HG03064 (cell line): ENCODE data around the gene PTPRM.

ENCODE experiments used
- ATAC-seq: cut with Tn5 transposase; IDR thresholded peaks from one replicate; pipeline ENCODE4 v1.9.1; 2021; ENCODE audit warnings: low read depth; ENCODE audit not compliant: unreplicated experiment

Gene PTPRM

DNA sequence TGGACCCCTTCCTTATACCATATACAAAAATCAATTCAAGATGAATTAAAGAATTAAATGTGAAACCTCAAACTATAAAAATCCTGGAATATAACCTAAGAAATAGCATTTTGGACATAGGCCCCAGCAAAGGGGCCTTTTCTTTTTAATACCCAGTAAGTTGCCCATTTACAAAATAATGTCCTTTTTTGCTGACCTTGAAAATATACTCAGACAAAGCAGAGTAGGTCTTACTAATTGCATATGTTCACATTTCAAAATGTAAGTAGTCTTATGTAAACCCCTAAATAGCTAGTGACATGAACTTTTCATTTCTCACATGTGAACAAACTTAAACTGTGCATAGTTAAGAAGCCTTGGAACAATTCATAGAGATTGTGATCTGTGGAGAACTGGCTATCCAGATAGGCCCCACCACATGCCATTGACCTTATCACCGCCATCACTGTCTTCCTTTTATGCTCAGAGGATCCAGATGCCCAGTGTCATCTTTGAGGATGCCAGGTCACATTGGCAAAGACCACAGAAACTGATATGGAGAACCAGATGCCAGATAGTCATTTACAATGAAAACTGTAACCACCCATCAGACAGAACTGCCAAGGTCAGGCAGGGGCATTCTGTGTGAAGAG is 759.8 kb downstream of the PTPRM start:
- ATAC-seq: no peak

DNA sequence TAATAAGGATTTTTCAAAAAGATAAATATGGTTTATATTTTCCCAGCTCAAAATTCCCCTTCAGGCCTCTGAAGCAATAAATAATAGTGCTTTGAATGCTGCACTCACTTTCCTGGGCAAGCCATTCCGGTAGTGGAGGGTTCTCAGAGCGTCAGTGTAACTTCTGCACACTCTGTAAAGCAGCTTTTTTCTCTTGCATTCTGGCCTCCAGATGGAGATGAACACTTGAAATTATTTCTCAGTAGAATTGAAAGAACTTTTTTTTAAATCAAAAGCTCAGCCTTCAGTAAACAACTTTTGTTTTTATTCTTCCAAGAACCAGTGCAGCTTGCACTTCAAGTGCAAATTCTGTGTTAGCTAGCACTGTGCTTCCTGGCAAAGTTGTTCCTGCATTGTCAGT is 761.0 kb downstream of the PTPRM start:
- no peak for ATAC-seq

DNA sequence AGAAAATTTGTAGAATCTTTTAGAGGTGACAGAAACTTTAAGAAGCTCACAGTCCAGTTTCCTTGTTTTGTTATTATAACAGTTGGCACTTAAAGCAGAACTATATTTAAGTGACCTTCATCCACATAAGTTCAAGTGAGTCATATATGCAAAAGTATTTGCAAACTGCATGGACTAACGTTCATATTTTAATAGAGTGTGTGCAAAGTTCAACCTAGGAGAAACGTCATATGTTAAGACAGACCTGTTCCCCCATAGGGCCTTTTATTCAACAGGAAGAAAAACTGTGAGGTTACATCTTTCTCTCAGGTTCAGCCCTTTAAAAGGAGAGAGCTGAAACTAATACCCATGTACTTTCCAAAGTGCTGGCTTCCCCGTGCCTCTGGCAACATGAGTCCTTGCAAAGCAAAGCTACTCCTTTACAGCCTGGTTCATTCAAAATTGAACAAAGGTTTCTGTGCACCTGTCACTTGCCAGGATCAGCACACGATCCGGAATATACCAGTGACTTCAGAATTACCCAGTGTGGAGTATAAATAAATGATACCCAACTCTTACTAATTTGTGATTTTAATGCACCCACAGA is 762.2 kb downstream of the PTPRM start:
- ATAC-seq: no peak

DNA sequence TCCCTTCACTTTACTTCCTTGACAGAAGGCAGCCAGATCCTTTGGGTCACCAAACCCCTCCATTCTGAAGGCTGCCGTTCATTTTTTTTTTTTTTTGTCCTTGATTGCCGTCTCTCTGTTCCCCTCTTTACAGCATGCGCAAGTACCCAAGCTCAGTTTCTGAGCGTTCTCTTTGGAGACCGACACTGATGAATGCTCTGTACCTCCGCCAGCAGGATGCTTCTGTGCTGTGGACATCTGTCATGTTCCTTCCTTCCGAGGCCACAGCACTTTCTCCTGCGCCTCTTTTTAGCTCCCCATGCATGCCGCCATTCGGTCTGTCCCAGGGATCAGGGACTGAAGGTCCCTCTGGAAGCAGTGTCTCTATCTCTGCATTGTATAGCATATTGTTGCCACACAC is 763.5 kb downstream of the PTPRM start:
- ATAC-seq: no peak

DNA sequence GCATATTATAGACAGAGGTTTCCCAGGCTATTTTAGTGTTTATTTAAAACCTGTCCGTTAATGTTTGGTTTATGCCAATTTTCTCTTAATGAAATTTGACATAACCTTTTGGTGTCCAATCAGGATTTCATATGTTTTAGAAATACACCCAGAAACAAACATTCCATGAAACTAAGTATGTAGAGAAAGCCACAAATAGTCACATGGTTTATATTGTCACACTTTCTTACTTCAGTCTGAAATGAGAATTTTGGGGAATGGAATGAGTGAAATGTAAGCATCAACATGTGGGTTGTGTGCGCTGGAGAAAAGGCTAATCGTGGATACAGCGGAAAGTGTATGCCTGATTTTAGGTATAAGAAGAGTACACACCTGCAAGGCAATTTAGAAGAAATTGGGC is 765.2 kb downstream of the PTPRM start:
- no peak for ATAC-seq

DNA sequence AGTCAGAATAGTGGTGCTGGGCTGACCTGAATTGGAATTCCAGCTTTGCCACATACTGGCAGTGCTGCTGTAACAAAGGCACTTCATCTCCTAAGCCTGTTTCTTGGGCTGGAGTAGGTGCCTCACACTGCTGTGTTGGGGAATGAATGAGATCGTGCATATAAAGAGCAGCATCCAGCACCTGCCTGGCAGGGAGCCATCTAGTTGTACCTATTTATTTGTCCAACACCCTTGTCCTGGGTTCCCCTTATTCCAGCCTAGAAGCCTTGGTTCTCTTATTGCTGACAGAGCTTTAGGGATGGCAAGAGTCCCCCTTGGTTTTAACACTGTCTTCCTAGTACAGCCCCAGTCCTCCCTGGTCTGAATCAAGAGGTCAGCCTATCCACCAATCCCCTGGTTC is 766.8 kb downstream of the PTPRM start:
- no peak for ATAC-seq

DNA sequence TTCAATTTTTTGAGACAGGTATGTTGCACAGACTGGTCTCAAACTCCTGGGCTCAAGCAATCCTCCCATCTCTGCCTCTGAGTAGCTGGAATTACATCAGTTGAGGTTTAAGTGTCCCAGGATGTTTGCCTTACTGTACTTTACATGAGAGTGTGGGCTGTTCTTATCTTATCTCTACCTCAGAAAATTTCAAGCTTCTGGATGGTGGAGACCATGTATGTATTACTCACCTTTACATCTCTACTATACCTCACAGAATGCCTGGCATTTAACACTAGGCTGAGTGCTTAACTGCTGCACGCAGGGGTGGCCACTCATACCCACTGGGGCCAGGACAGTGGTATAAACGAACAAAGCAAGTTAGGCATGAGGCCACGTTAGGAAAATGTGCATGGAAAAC is 770.1 kb downstream of the PTPRM start:
- no peak for ATAC-seq

DNA sequence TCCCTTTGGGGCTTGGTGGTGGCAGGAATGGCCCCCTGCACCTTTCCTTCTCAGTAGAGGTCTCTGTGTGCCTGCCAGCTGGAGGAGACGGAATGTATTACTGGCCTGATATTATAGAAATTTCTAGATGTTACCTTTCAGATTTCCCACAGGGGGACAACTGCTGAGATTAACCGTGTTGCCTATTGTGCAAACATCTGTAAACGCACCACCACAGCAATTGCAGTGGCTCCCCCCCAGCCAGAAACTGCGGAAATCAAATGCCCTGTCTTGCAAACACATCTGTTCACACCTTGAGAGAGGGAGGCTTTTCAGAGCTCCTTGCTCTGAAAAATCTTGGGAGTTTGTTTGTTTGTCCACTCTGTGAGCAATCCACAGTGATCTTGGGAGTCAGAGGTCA is 772.1 kb downstream of the PTPRM start:
- no peak for ATAC-seq

DNA sequence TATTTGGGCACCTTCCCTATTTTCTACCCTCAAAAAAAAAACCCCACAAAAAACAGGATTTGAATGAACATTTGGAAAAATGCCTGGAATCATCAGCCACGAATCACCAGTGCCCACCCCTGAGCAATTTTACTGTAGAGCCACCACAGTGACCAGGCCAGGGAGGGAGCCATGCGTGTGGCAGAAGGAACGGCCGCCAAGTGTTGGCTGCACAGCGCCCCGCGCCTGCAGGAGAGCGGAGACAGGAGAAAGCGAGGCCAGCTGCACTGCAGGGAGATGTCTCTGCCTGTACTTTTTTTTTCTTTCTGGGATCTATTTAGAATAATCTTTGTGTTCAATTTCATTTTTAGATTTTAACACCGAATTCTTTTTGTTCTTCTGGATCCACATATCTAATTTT is 772.8 kb downstream of the PTPRM start:
- no peak for ATAC-seq

DNA sequence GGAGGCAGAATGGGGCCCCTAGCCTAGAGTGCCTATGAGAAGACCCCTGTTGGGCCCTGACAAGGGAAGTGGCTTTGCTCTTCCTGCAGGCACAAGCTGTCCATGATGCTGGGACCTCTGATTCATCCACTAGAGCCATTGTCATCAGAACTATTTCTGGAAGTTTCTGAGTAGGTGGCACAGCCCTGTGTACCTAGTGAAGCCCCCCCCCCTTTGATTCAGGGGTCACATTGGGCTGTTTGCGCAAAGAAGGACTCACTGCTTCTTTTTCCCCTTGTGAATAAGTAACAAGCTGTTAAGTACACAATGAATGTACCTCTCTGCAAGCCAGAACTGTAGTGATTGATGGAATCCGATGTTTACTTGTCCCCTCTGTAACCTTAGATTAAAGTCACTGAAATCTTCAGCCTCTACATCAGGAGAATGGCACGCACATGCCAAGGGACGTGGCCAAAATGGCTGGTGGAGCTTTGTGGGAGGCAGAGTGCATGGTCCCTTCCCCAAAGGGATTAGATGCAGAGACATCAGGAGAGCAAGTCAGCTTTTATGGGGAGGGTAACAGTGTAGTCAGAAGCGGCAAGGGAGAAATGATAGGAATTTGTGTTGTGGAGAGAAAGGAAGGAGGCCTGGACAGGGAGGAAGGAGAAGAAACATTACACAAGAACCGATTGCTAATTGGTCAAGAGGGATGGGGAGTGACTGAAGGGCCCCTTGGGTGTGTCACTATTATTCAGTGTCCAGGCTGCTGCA is 774.5 kb downstream of the PTPRM start:
- no peak for ATAC-seq

DNA sequence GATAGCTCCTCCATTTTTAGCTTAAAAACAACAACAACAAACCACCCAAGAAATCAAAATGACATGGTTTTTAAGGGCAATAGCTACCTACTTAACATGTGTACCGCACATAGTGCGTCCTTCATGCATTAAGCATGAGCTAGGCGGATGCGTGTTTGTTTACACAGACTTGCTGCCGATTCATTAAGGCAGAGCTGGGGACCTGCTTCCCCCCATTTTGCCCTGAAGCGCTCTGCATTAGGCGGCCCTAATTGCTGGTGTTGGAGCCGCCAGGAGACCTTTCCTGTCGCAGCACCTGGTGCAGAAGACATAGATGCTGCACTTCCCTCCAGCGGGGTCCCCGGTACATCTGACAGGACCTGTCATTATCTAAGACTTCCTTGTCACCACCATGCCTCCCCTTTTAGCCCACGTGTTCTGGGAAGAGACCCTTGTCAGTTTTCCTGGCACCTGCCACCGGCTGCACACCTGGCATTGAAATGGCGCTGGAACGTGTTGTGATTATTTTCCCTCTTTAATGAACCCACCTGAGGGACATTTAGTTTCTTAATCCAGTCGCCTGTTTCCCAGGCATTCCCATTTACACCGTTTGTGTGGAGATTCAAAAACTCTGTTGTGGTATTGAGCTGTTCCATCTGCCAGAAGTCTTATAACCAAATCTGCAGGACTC is 781.1 kb downstream of the PTPRM start:
- ATAC-seq: no peak

DNA sequence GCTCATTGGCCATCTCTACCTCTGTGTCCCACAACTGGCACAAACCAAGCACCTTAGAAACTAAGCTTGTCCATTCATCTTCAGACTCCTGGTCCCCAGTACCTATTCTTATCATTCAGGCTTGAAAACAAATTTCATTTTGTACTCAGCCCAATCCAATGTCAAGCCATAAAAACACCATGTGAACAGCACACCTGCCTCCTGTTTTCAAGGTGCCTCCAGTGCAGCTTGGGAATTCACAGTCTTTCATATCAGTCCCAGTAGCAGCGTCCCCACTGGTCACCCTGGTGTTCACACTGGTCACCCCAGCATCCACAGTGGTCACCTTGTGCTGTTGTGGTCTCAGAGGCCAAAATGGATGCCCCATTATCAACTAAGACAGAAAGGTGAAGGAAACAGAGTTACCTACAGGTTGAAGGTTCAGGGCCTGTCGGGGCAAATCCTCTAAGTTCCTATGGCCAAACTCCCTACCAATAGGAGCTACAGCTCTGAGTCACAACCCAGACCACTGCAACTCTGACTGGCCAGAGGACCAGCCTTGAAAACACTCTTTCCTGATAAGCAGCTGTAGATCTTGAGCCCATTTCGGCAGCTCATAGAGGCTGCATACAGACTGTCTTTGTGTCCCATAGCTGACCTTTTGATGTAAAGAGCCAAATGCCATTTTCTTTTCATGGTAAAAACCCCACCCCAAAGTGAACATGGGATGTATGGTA is 782.6 kb downstream of the PTPRM start:
- no peak for ATAC-seq

DNA sequence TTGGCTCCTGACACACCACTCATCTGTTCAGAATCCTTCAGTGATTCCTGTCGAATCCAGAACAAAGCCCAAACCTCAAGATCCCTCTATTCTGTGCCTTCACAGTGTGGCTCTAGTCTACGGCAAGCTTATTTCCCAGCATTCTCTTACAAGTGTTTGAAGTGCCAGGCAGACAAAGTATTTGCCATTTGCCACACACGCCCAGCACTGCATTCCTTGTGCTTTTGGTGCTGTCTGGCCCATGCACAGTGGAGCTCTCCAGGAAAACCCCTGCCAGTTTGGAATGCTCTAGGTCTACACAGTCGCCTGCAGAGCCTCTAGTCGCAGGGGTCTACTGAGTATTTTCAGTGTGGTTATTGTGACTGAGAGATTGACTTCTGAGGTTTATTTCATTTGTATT is 783.5 kb downstream of the PTPRM start:
- ATAC-seq: no peak

DNA sequence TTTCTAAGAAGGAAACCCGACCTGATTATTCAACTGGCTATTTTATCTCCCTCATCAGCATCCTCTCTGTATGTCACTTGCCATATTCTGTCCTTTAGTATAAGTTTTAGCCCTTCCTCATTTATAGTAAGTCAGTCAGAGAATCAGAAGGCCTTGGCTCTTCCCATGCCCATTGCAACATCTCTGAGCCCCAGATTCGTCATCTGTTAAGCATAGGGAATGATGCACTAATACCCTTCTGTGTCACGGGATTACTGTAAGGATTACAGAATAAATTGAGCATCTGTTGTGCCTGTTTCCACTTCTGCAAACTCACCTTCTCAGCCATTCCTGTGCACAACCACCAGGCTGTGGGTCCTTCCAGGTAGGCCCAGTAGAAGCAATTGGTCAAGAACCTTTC is 784.0 kb downstream of the PTPRM start:
- ATAC-seq: no peak

DNA sequence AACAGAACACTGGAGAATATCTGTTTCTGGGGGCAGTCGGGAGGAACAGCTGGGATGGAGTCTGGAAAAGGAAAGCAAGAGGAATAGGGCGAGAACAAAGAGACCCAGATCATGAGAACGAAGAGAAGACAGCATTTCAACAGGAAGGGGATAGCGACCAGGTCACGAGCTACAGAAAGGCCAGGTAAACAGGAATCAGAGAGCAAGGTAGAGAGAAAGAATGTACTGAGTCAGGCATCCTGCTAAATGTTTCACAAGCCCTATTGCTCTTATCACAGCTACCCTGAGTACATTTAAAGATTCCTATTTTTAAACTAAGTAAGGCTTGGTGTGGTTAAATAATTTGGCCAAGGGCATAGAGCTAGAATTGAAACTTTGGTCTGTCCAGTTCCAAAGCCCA is 787.2 kb downstream of the PTPRM start:
- ATAC-seq: no peak

DNA sequence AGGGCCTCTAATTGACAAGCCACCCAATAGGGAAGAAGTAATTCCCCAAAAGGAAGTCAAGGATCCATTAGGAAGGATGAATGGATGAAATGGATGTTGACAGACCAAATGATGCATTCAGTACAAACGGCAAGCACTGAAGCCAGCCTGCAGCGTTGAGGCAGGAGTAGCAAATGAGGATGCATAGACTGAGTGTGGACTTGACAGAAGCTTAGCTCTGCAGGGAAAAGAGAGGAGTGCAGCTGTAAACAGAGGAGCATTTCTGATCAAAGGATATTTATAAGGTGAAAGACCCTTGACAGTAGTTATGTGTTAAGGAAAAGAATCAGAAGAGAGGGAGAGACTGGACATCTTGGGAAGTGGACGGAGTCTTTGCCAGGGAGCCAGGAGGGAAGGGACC is 788.9 kb downstream of the PTPRM start:
- ATAC-seq: no peak

DNA sequence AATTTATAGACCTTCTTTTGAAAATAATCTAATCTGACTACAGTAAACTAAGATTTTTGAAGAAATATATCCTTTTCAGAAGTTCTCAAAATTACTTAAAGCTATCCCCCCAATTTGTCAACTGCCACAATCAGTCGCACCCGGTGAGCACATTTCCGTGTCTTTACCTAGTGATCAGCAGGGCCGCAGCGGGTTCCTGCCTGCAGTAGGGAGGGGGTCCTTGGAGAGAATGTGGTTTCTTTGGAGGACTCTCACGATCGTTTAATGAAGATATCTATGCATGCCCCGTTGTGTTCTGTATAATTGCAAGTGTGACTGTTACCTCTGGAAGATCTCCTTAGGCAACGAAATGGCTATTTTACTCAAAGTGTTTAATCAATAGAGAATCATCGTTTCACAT is 790.2 kb downstream of the PTPRM start:
- ATAC-seq: no peak

DNA sequence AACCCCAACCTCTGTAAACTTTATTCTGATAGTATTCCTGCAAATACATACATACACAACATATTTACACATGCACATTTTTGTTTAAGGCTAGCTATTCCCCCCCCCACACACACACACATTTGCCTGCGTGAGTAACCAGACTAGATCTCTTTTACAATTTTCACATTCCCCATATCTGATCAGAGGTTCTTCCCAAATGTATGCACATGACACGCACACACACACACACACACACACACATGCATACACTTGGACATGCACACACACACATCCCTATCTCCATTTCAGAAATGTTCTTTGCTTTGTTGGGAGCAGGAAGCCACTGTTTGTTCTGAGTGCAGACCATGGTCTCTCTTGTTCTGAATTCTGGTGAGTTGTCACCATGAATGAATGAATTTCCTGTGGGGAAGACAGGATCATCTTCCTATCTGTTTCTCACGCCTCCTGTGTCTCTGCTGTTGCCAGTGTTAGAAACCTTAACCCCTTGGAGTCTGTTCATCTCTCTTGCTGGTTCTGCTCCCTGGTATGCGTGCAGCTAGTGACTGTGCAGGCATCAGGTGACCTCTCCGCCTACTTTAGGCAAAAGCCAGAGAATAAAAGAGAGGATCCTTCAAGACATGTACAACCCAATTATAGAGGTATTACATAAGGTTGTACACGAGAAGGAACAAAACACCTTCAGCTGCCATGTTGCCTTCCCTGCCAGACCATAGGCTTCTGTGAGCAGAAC is 791.1 kb downstream of the PTPRM start:
- no peak for ATAC-seq

DNA sequence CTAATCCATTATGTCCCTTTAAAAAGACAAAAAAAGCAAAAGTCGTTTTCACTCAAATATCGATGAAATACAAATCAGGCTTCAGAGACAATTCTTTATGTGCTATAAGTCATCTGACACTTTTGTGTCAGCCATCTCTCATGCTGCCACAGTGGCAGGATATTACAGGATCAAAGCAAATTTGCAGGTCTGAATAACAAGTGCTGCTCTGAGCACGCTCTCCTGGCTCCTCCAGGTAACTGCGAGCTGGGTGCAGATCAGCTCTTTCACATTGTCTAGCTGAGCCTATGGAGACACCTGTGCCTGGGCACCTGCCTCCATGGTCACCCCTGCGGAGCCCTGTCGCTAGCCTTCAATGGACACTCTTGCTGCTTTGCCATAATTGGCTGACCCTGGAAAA is 792.0 kb downstream of the PTPRM start:
- ATAC-seq: no peak

DNA sequence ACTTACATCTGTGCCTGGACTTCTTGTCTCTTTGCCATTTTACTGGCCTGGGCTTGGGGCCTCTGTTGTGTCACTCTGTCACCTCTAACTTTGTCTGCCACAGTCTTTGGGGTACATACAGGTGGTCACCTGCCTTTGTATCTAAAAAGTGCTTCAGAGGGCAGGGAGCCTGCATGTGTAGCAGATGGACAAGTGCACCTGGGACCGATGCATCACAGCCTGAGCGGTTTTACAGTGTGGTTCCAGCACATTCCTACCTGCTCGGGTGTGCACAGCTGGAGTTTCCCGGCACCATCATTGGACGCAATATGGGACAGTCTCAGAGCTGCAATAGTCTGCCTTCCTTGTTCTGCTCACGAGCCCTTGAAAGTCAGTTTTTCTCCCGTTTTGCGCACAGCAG is 792.4 kb downstream of the PTPRM start:
- ATAC-seq: no peak
